CD8-positive, alpha-beta memory T cell (primary cell): ENCODE results near the gene IRS2. TPM values are rescaled to one million over a fixed set of nuclear protein-coding genes. Genes with fewer than 3 reads are reported as not detected.
"Not testable (repeated sequence)": the region's sequence is repeated elsewhere in the genome, so short reads cannot be mapped to it uniquely, and the experiment has no call there.

Source experiments
- CTCF ChIA-PET: fragments of 350-600 bp; sonication (Branson Sonifier 250); formaldehyde crosslinking; loops from one replicate; lab custom pipeline; 2021; ENCODE audit warnings: antibody characterized with exemption; lab: Charles Lee
- POLR2A ChIA-PET: fragments of 350-600 bp; sonication (Branson Sonifier 250); formaldehyde crosslinking; loops from one replicate; lab custom pipeline; 2021; ENCODE audit warnings: antibody characterized with exemption; lab: Charles Lee
- DNase-seq, 5 donors: peaks; one replicate each; pipeline versions ENCODE4 v3.0.0 to v3.0.0-alpha.2; 2020 to 2022; ENCODE audit warnings: mixed read lengths in 1 of 5
- H3K27ac ChIP-seq: one replicate; pipeline ENCODE4 v1.7.0; 2013; ENCODE audit warnings: low read depth, mild to moderate bottlenecking, low read length, moderate library complexity
- H3K27me3 ChIP-seq: 2 replicates; pipeline ENCODE4 v1.7.0; 2013; ENCODE audit warnings: low read length, mild to moderate bottlenecking; ENCODE audit not compliant: insufficient read depth, poor library complexity, severe bottlenecking
- H3K36me3 ChIP-seq: 2 replicates; pipeline ENCODE4 v1.7.0; 2013; ENCODE audit warnings: mild to moderate bottlenecking, low read length, moderate library complexity; ENCODE audit not compliant: insufficient read depth
- H3K4me1 ChIP-seq: 2 replicates; pipeline ENCODE4 v1.7.0; 2013; ENCODE audit warnings: mild to moderate bottlenecking, low read length, moderate library complexity; ENCODE audit not compliant: insufficient read depth
- H3K4me3 ChIP-seq: 2 replicates; pipeline ENCODE4 v1.7.0; 2013; ENCODE audit warnings: mild to moderate bottlenecking, low read length
- H3K9me3 ChIP-seq: 2 replicates; pipeline ENCODE4 v1.7.0; 2013; ENCODE audit warnings: mild to moderate bottlenecking, low read length
- H3K27ac Mint-ChIP-seq, 8 donors: one replicate each; pipeline ENCODE4 v1.8.0; 2020 to 2021; ENCODE audit warnings: mixed read lengths in 8 of 8, mild to moderate bottlenecking in 6 of 8, inconsistent platforms in 3 of 8, moderate library complexity in 3 of 8
- H3K27me3 Mint-ChIP-seq, 2 donors: one replicate each; pipeline ENCODE4 v1.8.0; 2020 to 2021; ENCODE audit warnings: mixed read lengths in 2 of 2, mild to moderate bottlenecking in 1 of 2, moderate library complexity in 1 of 2
- H3K36me3 Mint-ChIP-seq, 3 donors: one replicate each; pipeline ENCODE4 v1.8.0; 2020 to 2021; ENCODE audit warnings: mixed read lengths in 3 of 3, inconsistent platforms in 1 of 3, mild to moderate bottlenecking in 1 of 3
- H3K4me1 Mint-ChIP-seq, 3 donors: one replicate each; pipeline ENCODE4 v1.8.0; 2020 to 2021; ENCODE audit warnings: mixed read lengths in 3 of 3, inconsistent platforms in 1 of 3, mild to moderate bottlenecking in 1 of 3
- H3K4me3 Mint-ChIP-seq, 7 donors: one replicate each; pipeline ENCODE4 v1.8.0; 2020 to 2021; ENCODE audit warnings: mixed read lengths in 7 of 7, mild to moderate bottlenecking in 6 of 7, moderate library complexity in 4 of 7, inconsistent platforms in 2 of 7
- H3K9me3 Mint-ChIP-seq, 5 donors: one replicate each; pipeline ENCODE4 v1.8.0; 2020 to 2022; ENCODE audit warnings: mixed read lengths in 5 of 5, mild to moderate bottlenecking in 3 of 5, moderate library complexity in 2 of 5, inconsistent platforms in 1 of 5
- polyA plus RNA-seq: library from polyadenylated mRNA; unstranded; fragments of 300-500 nt; fragmentation: Illumina TruSeq; gene quantifications from one replicate; pipeline ENCODE4 v1.2.3, GENCODE V29; 2021
- total RNA-seq, 2 experiments: library from RNA; stranded (reverse); gene quantifications; one replicate each; pipeline ENCODE4 v1.2.3, GENCODE V29; 2021

IRS2 gene
- total and polyA plus RNA-seq, 3 experiments from 2014 or later, result 1.7 to 2.3 (median 2.1) TPM

DNA sequence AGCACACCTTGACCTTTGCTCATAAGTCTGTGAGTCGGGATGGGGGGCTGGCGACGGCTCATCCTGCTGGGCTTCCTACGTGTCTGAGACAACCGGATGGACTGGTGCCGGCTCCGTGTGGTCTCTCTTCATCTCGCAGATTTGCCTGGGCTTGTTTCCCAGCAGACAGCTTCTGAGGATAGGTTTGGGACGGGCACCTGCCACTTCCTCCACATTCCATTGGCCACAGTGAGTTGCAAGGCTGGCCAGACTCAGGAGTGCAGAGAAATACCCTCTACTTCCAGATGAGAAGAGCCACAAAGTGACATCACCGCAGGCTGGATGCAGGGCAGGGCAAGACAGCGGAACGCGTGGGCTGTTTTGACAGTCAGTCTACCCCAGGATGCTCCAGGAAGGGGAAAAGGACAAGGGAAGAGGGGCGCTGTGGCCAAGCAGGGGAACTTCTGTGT lies 48.1 kb downstream of the IRS2 start:
- H3K36me3 Mint-ChIP-seq, result no peaks in the 10 kb centered on the region
- Histone ChIP-seq H3K9me3 (no peaks in the 10 kb centered on the region), H3K4me3 (no peak overlapping the region), H3K27me3 (no peaks in the 10 kb centered on the region), H3K4me1 (no peaks in the 10 kb centered on the region), H3K36me3 (no peaks in the 10 kb centered on the region), H3K27ac (no peak overlapping the region)
- H3K4me1 Mint-ChIP-seq, result peaks cover 0 to 4% (median 4%) of the 10 kb centered on the region in 3 donors
- ChIA-PET POLR2A (no interaction called here), CTCF (no interaction called here)
- peaks cover 0 to 2% of the 10 kb centered on the region in 2 donors for H3K27me3 Mint-ChIP-seq
- no peak overlapping the region for H3K4me3 Mint-ChIP-seq
- peaks cover 0 to 3% (median 2%) of the 10 kb centered on the region in 5 donors for H3K9me3 Mint-ChIP-seq
- no peak for DNase-seq
- H3K27ac Mint-ChIP-seq, result no peak overlapping the region

DNA sequence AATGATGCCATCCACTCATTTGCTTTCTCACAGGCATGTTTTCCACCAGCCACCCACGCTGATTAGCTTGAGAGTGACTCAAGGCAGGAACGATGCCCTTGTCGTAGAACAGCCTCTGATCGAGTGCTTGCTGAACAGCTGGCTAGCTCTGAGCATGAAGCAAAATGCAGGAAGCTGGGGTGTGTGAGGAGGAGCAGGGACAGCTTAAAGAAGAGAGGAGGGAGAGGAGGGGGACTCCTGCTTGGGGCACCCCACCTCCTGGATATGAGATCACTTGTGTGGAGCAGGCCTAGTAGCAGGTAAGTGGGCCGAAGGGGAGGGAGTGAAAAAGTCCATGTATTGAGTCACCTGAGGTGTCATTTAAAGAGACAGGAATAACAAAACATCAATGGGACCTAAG lies 48.8 kb downstream of the IRS2 start:
- Mint-ChIP-seq H3K4me3 (no peak overlapping the region), H3K27ac (peak overlapping the region in 1 of 8 donors; percentile 37)

DNA sequence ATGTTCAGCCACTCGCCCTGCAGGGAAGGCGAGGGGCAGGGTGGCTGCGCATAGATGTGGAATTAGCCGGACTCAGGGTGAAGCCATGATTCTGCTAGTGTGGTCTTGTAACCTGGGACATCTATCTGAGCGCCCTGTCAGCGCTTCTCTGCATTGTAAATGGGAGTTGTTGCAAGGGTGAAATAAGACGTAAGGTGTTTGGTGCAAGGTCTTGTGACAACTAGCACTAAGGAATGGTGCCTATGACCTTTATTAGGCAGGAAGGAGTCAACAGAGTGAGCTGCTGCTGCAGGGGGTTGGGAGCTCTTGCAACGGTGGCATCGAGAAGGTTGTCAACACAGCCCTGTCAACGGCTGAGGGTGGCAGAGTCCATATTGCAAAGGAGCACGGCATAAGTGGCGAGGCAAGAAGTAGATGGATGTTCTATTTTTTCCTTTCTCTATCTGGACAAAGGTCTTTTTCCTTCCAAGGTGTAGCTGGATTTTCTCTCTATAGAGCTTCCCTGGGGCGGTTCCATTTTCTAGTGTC lies 49.3 kb downstream of the IRS2 start:
- Histone ChIP-seq H3K27ac (no peak overlapping the region), H3K4me1 (no peaks in the 10 kb centered on the region), H3K36me3 (no peaks in the 10 kb centered on the region), H3K4me3 (no peak overlapping the region), H3K9me3 (no peaks in the 10 kb centered on the region), H3K27me3 (no peaks in the 10 kb centered on the region)
- Mint-ChIP-seq H3K27ac (peak overlapping the region in 1 of 8 donors; percentile 43), H3K4me3 (no peak overlapping the region), H3K27me3 (peaks cover 0 to 2% of the 10 kb centered on the region in 2 donors), H3K4me1 (peaks cover 0 to 4% (median 0%) of the 10 kb centered on the region in 3 donors), H3K9me3 (peaks cover 0 to 3% (median 2%) of the 10 kb centered on the region in 5 donors), H3K36me3 (no peaks in the 10 kb centered on the region)
- no peak for DNase-seq
- CTCF ChIA-PET, result no interaction called here
- POLR2A ChIA-PET, result no interaction called here

More for the DNA sequence above, 48.8 kb downstream of the IRS2 start:
- H3K9me3 ChIP-seq, result no peaks in the 10 kb centered on the region
- H3K4me3 ChIP-seq, result no peak overlapping the region
- H3K36me3 Mint-ChIP-seq, result no peaks in the 10 kb centered on the region
- ChIA-PET CTCF (no interaction called here), POLR2A (no interaction called here)
- H3K36me3 ChIP-seq, result no peaks in the 10 kb centered on the region
- H3K27ac ChIP-seq, result no peak overlapping the region
- peaks cover 0 to 3% (median 0%) of the 10 kb centered on the region in 3 donors for H3K4me1 Mint-ChIP-seq
- H3K9me3 Mint-ChIP-seq, result peaks cover 0 to 3% (median 2%) of the 10 kb centered on the region in 5 donors
- DNase-seq, result no peak
- no peaks in the 10 kb centered on the region for H3K27me3 ChIP-seq
- no peaks in the 10 kb centered on the region for H3K4me1 ChIP-seq
- H3K27me3 Mint-ChIP-seq, result peaks cover 0 to 2% of the 10 kb centered on the region in 2 donors

DNA sequence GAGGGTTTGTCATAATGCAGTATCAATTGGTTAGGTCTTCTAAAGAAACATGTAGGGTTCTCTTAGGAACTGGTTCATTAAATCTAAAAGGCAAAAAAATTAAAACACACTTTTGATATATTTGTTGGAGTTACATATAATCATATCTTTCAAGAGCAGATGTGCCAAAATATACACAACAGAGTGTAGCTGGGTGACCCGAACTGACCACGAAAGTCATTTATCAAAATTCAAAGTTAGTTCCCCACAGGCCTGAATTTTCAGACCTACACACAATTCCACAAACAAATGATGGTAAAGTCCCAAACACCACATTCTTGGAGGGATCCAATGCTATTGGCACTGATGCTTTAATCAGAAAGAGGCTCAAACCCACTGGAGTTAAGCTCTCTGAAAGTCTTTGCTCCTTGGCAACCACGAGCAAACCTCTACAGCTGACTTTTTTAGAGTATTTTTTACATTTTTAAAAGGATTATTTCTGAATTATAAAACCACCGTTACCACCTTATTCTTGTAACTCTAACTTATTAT lies 50.9 kb downstream of the IRS2 start:
- ChIA-PET CTCF (no interaction called here), POLR2A (no interaction called here)
- Mint-ChIP-seq H3K27ac (peak overlapping the region in 1 of 8 donors; percentile 36), H3K9me3 (peaks cover 0 to 3% (median 0%) of the 10 kb centered on the region in 5 donors), H3K36me3 (no peaks in the 10 kb centered on the region), H3K27me3 (peaks cover 0 to 5% of the 10 kb centered on the region in 2 donors), H3K4me1 (peaks cover 0 to 7% (median 0%) of the 10 kb centered on the region in 3 donors), H3K4me3 (peak overlapping the region in 1 of 7 donors; percentile 12)
- H3K36me3 ChIP-seq, result no peaks in the 10 kb centered on the region
- H3K27me3 ChIP-seq, result no peaks in the 10 kb centered on the region
- peaks cover 3% of the 10 kb centered on the region for H3K4me1 ChIP-seq
- no peak for DNase-seq
- no peak overlapping the region for H3K27ac ChIP-seq
- no peaks in the 10 kb centered on the region for H3K9me3 ChIP-seq
- no peak overlapping the region for H3K4me3 ChIP-seq

DNA sequence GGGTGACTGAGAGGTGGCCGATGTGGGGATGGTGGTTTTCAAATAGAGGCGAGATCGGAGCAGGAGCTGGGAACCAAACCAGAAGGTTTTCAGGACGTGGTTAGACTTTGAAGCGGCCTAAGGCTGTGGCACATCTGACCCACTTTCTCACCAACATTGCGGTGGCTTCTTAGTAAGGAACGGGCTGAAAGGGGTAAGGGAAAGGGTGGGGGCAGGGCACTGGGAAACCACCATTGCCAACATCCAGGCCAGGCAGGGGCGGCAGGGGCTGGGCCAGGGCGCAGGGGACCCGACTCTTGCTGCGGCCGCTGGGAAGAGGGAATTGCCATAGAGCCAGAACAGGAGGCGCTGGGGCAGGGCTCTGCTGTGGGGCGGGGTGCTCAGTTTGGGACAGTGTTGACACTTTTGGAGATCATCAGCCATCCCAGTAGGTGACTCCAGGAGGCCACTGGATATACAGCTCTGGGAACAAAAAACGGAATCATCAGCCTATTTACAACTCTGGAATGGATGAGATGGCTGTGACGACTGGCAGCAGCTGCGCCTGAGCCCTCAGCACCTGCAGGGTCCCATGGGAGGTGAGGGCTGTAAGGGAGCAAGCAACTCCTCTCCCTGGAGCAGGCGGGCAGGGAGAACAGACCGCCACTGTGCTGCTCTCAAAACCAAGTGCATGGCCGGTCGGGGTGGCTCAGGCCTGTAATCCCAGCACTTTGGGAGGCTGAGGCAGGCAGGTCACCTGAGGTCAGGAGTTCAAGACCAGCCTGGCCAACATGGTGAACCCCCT lies 52.2 kb downstream of the IRS2 start:
- ChIA-PET CTCF (no interaction called here), POLR2A (no interaction called here)
- Mint-ChIP-seq H3K36me3 (no peaks in the 10 kb centered on the region), H3K27me3 (peaks cover 4 to 6% of the 10 kb centered on the region in 2 donors), H3K4me1 (peaks cover 0 to 7% (median 0%) of the 10 kb centered on the region in 3 donors), H3K27ac (peak overlapping the region in 1 of 8 donors; percentile 44), H3K4me3 (peak overlapping the region in 2 of 7 donors; percentile 24 to 43), H3K9me3 (peaks cover 0 to 3% (median 0%) of the 10 kb centered on the region in 5 donors)
- Histone ChIP-seq H3K4me3 (no peak overlapping the region), H3K27ac (no peak overlapping the region), H3K4me1 (peaks cover 3% of the 10 kb centered on the region), H3K36me3 (no peaks in the 10 kb centered on the region), H3K9me3 (no peaks in the 10 kb centered on the region), H3K27me3 (no peaks in the 10 kb centered on the region)
- peak in 1 of 5 donors; percentile 20 for DNase-seq

GRCh38 chr13:109733550-109733949 lies 52.8 kb downstream of the IRS2 start:
- CTCF ChIA-PET, result no interaction called here
- Mint-ChIP-seq H3K27ac (no peak overlapping the region), H3K36me3 (no peaks in the 10 kb centered on the region), H3K4me1 (peaks cover 0 to 7% (median 0%) of the 10 kb centered on the region in 3 donors), H3K4me3 (peak overlapping the region in 2 of 7 donors; percentile 43 to 65), H3K9me3 (peaks cover 0 to 3% (median 0%) of the 10 kb centered on the region in 5 donors), H3K27me3 (peaks cover 7 to 8% of the 10 kb centered on the region in 2 donors)
- no peaks in the 10 kb centered on the region for H3K9me3 ChIP-seq
- H3K27ac ChIP-seq, result no peak overlapping the region
- DNase-seq, result no peak
- no peaks in the 10 kb centered on the region for H3K36me3 ChIP-seq
- H3K4me1 ChIP-seq, result peaks cover 3% of the 10 kb centered on the region
- no peaks in the 10 kb centered on the region for H3K27me3 ChIP-seq
- POLR2A ChIA-PET, result no interaction called here
- no peak overlapping the region for H3K4me3 ChIP-seq

- H3K36me3 Mint-ChIP-seq, H3K9me3 ChIP-seq, CTCF ChIA-PET, H3K27ac ChIP-seq, H3K4me1 Mint-ChIP-seq, H3K27me3 ChIP-seq, POLR2A ChIA-PET, H3K4me3 ChIP-seq, H3K36me3 ChIP-seq, H3K9me3 Mint-ChIP-seq, H3K27ac Mint-ChIP-seq, H3K4me1 ChIP-seq, DNase-seq: not testable (repeated sequence)
- H3K27me3 Mint-ChIP-seq, result peaks cover 10 to 14% of the 10 kb centered on the region in 2 donors
- peak overlapping the region in 1 of 7 donors; percentile 86 for H3K4me3 Mint-ChIP-seq
Observed at GRCh38 chr13:109732470-109733170, 53.8 kb downstream of the IRS2 start.
